DND-41 (cell line): Measurements from ENCODE around the gene ATP2B3.

Experiments
- ATAC-seq: fragments of 200-7000 bp; cut with Tn5 transposase; 3 replicates; pipeline ENCODE4 v1.9.1; 2021; ENCODE audit warnings: low read depth; ENCODE audit not compliant: insufficient read depth
- DNase-seq: peaks from one replicate; pipeline ENCODE4 v3.0.0-alpha.2; 2020
- H2AFZ ChIP-seq: 2 replicates; pipeline ENCODE4 v1.6.0; 2012; ENCODE audit warnings: low read depth, low read length
- H3K27ac ChIP-seq: 2 replicates; pipeline ENCODE4 v1.5.1; 2012; ENCODE audit warnings: low read length, inconsistent platforms
- H3K27me3 ChIP-seq: fragments of 200-600 bp; sonication (generic); 2 replicates; pipeline ENCODE4 v1.6.0; 2012; ENCODE audit warnings: low read length, mild to moderate bottlenecking, inconsistent platforms; ENCODE audit not compliant: insufficient read depth, poor library complexity
- H3K36me3 ChIP-seq: 2 replicates; pipeline ENCODE4 v1.5.1; 2012; ENCODE audit warnings: low read length, inconsistent platforms; ENCODE audit not compliant: insufficient read depth
- H3K4me1 ChIP-seq: 2 replicates; pipeline ENCODE4 v1.5.1; 2012; ENCODE audit warnings: mild to moderate bottlenecking, low read length; ENCODE audit not compliant: insufficient read depth
- H3K4me2 ChIP-seq: 2 replicates; pipeline ENCODE4 v1.6.0; 2012; ENCODE audit warnings: mild to moderate bottlenecking, moderate library complexity, low read length, inconsistent platforms; ENCODE audit not compliant: insufficient read depth
- H3K4me3 ChIP-seq, 2 experiments: fragments of 200-600 bp in 1 of 2; shearing (Covaris generic) in 1 of 2; 2 replicates each; pipeline ENCODE4 v1.5.1; 2012 to 2016; ENCODE audit warnings: inconsistent platforms in 2 of 2, low read length in 2 of 2, mild to moderate bottlenecking in 2 of 2, low read depth in 1 of 2, moderate library complexity in 1 of 2
- H3K79me2 ChIP-seq: 2 replicates; pipeline ENCODE4 v1.6.0; 2012; ENCODE audit warnings: low read length, inconsistent platforms; ENCODE audit not compliant: insufficient read depth
- H3K9ac ChIP-seq: 2 replicates; pipeline ENCODE4 v1.6.0; 2012; ENCODE audit warnings: low read depth, mild to moderate bottlenecking, inconsistent platforms, low read length, moderate library complexity
- H3K9me3 ChIP-seq: 2 replicates; pipeline ENCODE4 v1.5.1; 2012; ENCODE audit warnings: low read length, moderate library complexity, mild to moderate bottlenecking, inconsistent platforms; ENCODE audit not compliant: insufficient read depth, severe bottlenecking
- H4K20me1 ChIP-seq: 2 replicates; pipeline ENCODE4 v1.6.0; 2012; ENCODE audit warnings: low read length; ENCODE audit not compliant: insufficient read depth
- CTCF ChIP-seq: IDR thresholded peaks from 2 replicates; pipeline ENCODE4 v1.5.1; 2012; ENCODE audit warnings: borderline replicate concordance, low read length, moderate library complexity, mild to moderate bottlenecking; ENCODE audit not compliant: poor library complexity, severe bottlenecking; ENCODE audit errors: extremely low read depth
- EZH2 ChIP-seq: IDR thresholded peaks from 3 replicates; pipeline ENCODE4 v1.6.1; 2012; ENCODE audit warnings: borderline replicate concordance, low read depth, mild to moderate bottlenecking, moderate library complexity, low read length, inconsistent platforms; ENCODE audit not compliant: severe bottlenecking

Gene ATP2B3

GRCh38 chrX:153474266-153474665 lies 43.2 kb upstream of the ATP2B3 start:
- H3K9ac ChIP-seq = no peak overlapping the region
- H3K4me3 ChIP-seq = no peak overlapping the region
- peaks cover 11% of the 10 kb centered on the region for H3K4me1 ChIP-seq
- H3K27me3 ChIP-seq = no peaks in the 10 kb centered on the region
- no peaks in the 10 kb centered on the region for H3K9me3 ChIP-seq
- peaks cover 6% of the 10 kb centered on the region; the same call in 1 of the 2 replicates for H4K20me1 ChIP-seq
- no peak for DNase-seq
- no peak overlapping the region for H3K4me2 ChIP-seq
- H3K27ac ChIP-seq = no peak overlapping the region
- peaks cover 10% of the 10 kb centered on the region for H3K79me2 ChIP-seq
- H2AFZ ChIP-seq = no peak overlapping the region
- TF ChIP-seq CTCF (no peak), EZH2 (no peak)
- no peak for ATAC-seq
- no peaks in the 10 kb centered on the region; the same call in 1 of the 2 replicates for H3K36me3 ChIP-seq

GRCh38 chrX:153474718-153475117 lies 42.7 kb upstream of the ATP2B3 start:
- Histone ChIP-seq H2AFZ (no peak overlapping the region), H4K20me1 (peaks cover 4% of the 10 kb centered on the region; the same call in 1 of the 2 replicates), H3K27ac (no peak overlapping the region), H3K9me3 (no peaks in the 10 kb centered on the region), H3K4me3 (no peak overlapping the region), H3K4me2 (no peak overlapping the region), H3K9ac (no peak overlapping the region), H3K36me3 (no peaks in the 10 kb centered on the region; the same call in 1 of the 2 replicates), H3K79me2 (peaks cover 6% of the 10 kb centered on the region), H3K27me3 (no peaks in the 10 kb centered on the region), H3K4me1 (peaks cover 6% of the 10 kb centered on the region)
- DNase-seq (peak; percentile 50), ATAC-seq (no peak)
- TF ChIP-seq CTCF (no peak), EZH2 (no peak)

GRCh38 chrX:153475271-153475670 lies 42.2 kb upstream of the ATP2B3 start:
- Histone ChIP-seq H3K4me3 (no peak overlapping the region), H3K4me2 (no peak overlapping the region)

More at GRCh38 chrX:153475271-153475670, 42.2 kb upstream of the ATP2B3 start:
- H2AFZ ChIP-seq = no peak overlapping the region
- H3K27me3 ChIP-seq = no peaks in the 10 kb centered on the region
- no peak overlapping the region for H3K27ac ChIP-seq
- H3K36me3 ChIP-seq = no peaks in the 10 kb centered on the region
- H3K79me2 ChIP-seq = no peaks in the 10 kb centered on the region; the same call in 1 of the 2 replicates
- H3K9ac ChIP-seq = no peak overlapping the region
- TF ChIP-seq EZH2 (no peak), CTCF (no peak)
- DNase-seq = no peak
- H3K4me1 ChIP-seq = peaks cover 4% of the 10 kb centered on the region
- ATAC-seq = no peak
- H3K9me3 ChIP-seq = no peaks in the 10 kb centered on the region
- H4K20me1 ChIP-seq = no peaks in the 10 kb centered on the region
